Rectal smooth muscle tissue (tissue), 1 donor: Measurements from ENCODE around the gene TCEA3.

Experiments used
- H3K27ac ChIP-seq: one replicate; pipeline ENCODE4 v1.7.0; 2013; ENCODE audit warnings: low read depth, low read length, inconsistent platforms
- H3K27me3 ChIP-seq: one replicate; pipeline ENCODE4 v1.7.0; 2013; ENCODE audit warnings: low read length; ENCODE audit not compliant: control insufficient read depth, insufficient read depth
- H3K36me3 ChIP-seq: one replicate; pipeline ENCODE4 v1.7.0; 2013; ENCODE audit warnings: low read length; ENCODE audit not compliant: control insufficient read depth, insufficient read depth
- H3K4me1 ChIP-seq: one replicate; pipeline ENCODE4 v1.7.0; 2013; ENCODE audit warnings: low read length; ENCODE audit not compliant: control insufficient read depth, insufficient read depth
- H3K4me3 ChIP-seq: one replicate; pipeline ENCODE4 v1.7.0; 2013; ENCODE audit warnings: low read length
- H3K9ac ChIP-seq: one replicate; pipeline ENCODE4 v1.7.0; 2013; ENCODE audit warnings: low read length

Gene TCEA3

GRCh38 chr1:23403735-23404486, 20.6 kb downstream of the TCEA3 start:
- Histone ChIP-seq H3K27me3 (no peaks in the 10 kb centered on the region), H3K9ac (no peak overlapping the region), H3K36me3 (peaks cover 9% of the 10 kb centered on the region), H3K4me3 (no peak overlapping the region), H3K4me1 (peaks cover 12% of the 10 kb centered on the region), H3K27ac (peak overlapping the region; percentile 62)

- Histone ChIP-seq H3K4me1 (peaks cover 12% of the 10 kb centered on the region), H3K27ac (peak overlapping the region; percentile 62), H3K27me3 (no peaks in the 10 kb centered on the region), H3K4me3 (no peak overlapping the region), H3K36me3 (peaks cover 3% of the 10 kb centered on the region), H3K9ac (no peak overlapping the region)
Measured at GRCh38 chr1:23403355-23403734, 21.2 kb downstream of the TCEA3 start.

DNA sequence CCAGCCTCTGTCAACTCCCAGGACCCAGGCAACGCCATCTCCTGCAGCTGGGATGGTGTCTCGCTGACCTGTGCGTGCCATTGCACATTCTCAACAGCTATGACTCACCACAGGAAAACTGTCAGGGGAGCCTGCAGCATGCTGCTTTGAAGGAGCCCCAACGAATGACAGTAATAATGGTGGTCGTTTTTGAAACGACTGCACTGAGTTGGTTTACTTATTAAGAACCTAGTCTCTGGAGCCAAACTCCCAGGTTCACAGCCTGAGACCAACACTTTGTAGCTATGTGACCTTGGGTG, 21.6 kb downstream of the TCEA3 start:
- H3K4me1 ChIP-seq, result peaks cover 12% of the 10 kb centered on the region
- H3K27me3 ChIP-seq, result no peaks in the 10 kb centered on the region
- H3K36me3 ChIP-seq, result no peaks in the 10 kb centered on the region
- H3K27ac ChIP-seq, result no peak overlapping the region
- no peak overlapping the region for H3K9ac ChIP-seq
- no peak overlapping the region for H3K4me3 ChIP-seq

GRCh38 chr1:23402286-23403037, 22.1 kb downstream of the TCEA3 start:
- Histone ChIP-seq H3K36me3 (peaks cover 3% of the 10 kb centered on the region), H3K27ac (no peak overlapping the region), H3K27me3 (no peaks in the 10 kb centered on the region), H3K4me1 (peaks cover 12% of the 10 kb centered on the region), H3K4me3 (no peak overlapping the region), H3K9ac (no peak overlapping the region)

- H3K27ac ChIP-seq, result no peak overlapping the region
- peaks cover 12% of the 10 kb centered on the region for H3K4me1 ChIP-seq
- no peaks in the 10 kb centered on the region for H3K27me3 ChIP-seq
- H3K9ac ChIP-seq, result no peak overlapping the region
- no peak overlapping the region for H3K4me3 ChIP-seq
- H3K36me3 ChIP-seq, result peaks cover 5% of the 10 kb centered on the region
Measured at GRCh38 chr1:23401313-23401712, 23.2 kb downstream of the TCEA3 start.

DNA sequence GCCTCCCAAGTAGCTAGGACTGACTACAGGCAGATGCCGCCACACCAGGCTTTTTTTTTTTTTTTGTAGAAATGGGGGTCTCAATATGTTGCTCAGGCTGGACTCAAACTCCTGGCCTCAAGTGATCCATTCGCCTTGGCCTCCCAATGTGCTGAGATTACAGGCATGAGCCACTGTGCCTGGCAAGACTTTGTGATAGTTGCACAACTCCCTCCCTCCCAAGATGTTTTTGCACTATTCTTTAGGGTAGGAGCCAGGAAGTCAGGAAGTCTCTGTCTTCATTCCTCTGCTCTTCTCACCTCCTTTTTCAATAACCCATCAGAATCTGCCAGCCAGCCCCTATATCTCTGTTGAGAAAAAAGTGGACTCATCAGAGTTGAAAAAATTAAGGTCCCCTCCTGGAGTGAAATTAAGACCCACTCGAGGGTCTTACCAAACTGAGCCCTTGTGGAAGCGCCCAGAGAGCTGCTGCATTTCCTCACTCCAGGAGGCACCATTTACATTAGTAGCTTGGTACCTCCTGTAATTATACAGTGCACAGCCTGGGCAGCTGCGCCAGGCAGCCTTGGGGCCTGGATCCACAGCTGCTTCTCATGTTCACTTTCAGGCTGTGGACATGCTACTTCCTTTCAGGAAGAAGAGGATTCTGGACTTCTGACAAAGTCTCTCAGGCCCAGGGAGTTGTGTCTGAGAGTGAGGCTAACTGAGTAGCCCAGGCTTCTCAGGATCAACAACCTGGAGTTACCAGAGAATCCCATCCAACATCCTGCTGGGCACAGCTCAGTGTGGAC, 24.0 kb downstream of the TCEA3 start:
- H3K9ac ChIP-seq, result no peak overlapping the region
- H3K36me3 ChIP-seq, result peaks cover 5% of the 10 kb centered on the region
- H3K4me3 ChIP-seq, result no peak overlapping the region
- no peaks in the 10 kb centered on the region for H3K27me3 ChIP-seq
- H3K4me1 ChIP-seq, result peaks cover 12% of the 10 kb centered on the region
- no peak overlapping the region for H3K27ac ChIP-seq

GRCh38 chr1:23399229-23399628, 25.3 kb downstream of the TCEA3 start:
- peaks cover 21% of the 10 kb centered on the region for H3K4me1 ChIP-seq
- no peak overlapping the region for H3K27ac ChIP-seq
- H3K36me3 ChIP-seq, result peaks cover 5% of the 10 kb centered on the region
- no peaks in the 10 kb centered on the region for H3K27me3 ChIP-seq
- no peak overlapping the region for H3K4me3 ChIP-seq
- no peak overlapping the region for H3K9ac ChIP-seq

GRCh38 chr1:23397908-23398307, 26.6 kb downstream of the TCEA3 start:
- H3K9ac ChIP-seq, result no peak overlapping the region
- H3K36me3 ChIP-seq, result peaks cover 5% of the 10 kb centered on the region
- no peak overlapping the region for H3K27ac ChIP-seq
- no peaks in the 10 kb centered on the region for H3K27me3 ChIP-seq
- no peak overlapping the region for H3K4me3 ChIP-seq
- H3K4me1 ChIP-seq, result peaks cover 18% of the 10 kb centered on the region

GRCh38 chr1:23396380-23396779, 28.2 kb downstream of the TCEA3 start:
- H3K4me1 ChIP-seq, result peaks cover 18% of the 10 kb centered on the region
- no peak overlapping the region for H3K9ac ChIP-seq
- no peaks in the 10 kb centered on the region for H3K27me3 ChIP-seq
- peaks cover 5% of the 10 kb centered on the region for H3K36me3 ChIP-seq
- H3K27ac ChIP-seq, result peak overlapping the region; percentile 87
- H3K4me3 ChIP-seq, result no peak overlapping the region

DNA sequence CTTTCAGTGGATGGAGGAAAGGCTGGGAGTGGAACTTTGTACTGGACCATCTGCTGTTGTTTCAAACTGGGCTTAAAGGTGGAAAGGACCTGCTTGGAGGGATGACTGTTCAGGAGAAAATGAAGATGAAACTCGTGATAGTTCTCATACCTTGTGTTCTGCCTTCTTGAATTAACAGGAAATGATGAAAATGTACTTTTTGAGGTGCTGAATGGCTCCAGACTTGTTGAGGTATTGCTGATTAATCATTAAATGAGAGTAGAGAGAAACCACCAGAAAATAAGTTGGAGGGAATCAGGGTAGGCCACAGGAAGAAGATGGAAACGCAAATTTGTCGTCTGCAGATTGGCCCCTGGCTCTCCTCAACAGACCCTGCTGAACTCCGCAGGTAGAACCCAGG, 28.7 kb downstream of the TCEA3 start:
- H3K36me3 ChIP-seq, result peaks cover 5% of the 10 kb centered on the region
- H3K4me3 ChIP-seq, result no peak overlapping the region
- no peaks in the 10 kb centered on the region for H3K27me3 ChIP-seq
- H3K4me1 ChIP-seq, result peaks cover 18% of the 10 kb centered on the region
- peak overlapping the region; percentile 87 for H3K27ac ChIP-seq
- H3K9ac ChIP-seq, result no peak overlapping the region

DNA sequence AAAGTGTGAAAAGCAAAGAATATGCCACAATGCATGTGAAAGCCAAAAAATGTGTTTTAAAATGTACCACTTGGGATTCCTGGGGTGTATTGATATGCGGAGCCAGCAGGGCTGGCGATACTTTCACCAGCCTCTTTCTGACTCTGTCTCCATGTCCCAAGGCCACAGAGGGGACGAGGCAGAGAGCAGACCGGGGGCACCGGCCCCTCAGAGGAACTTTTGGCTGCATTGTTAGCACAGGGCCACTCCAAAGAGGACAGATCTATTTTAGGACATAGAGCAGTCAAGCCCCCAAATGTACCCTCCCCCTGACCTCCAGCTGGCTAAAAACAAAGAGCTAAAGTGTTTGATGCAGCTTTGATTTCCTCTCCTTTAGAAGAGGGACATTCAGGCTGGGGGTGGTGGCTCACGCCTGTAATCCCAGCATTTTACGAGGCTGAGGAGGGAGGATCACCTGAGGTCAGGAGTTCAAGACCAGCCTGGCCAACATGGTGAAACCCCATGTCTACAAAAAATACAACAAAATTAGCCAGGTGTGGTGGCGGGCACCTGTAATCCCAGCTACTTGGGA, 29.3 kb downstream of the TCEA3 start:
- H3K9ac ChIP-seq, result no peak overlapping the region
- H3K4me1 ChIP-seq, result peaks cover 18% of the 10 kb centered on the region
- H3K27ac ChIP-seq, result peak overlapping the region; percentile 87
- peaks cover 5% of the 10 kb centered on the region for H3K36me3 ChIP-seq
- H3K4me3 ChIP-seq, result no peak overlapping the region
- H3K27me3 ChIP-seq, result no peaks in the 10 kb centered on the region

GRCh38 chr1:23394684-23395083, 29.9 kb downstream of the TCEA3 start:
- H3K4me3 ChIP-seq, result no peak overlapping the region
- no peak overlapping the region for H3K9ac ChIP-seq

More at GRCh38 chr1:23394684-23395083, 29.9 kb downstream of the TCEA3 start:
- peak overlapping the region; percentile 87 for H3K27ac ChIP-seq
- peaks cover 18% of the 10 kb centered on the region for H3K4me1 ChIP-seq
- H3K36me3 ChIP-seq, result peaks cover 5% of the 10 kb centered on the region
- no peaks in the 10 kb centered on the region for H3K27me3 ChIP-seq
